BLaER1 treated with 17β-estradiol and CSF1 and Interleukin-3, amounts not matched to agents 10 nM and 100 nM (cell line): ENCODE data around the gene CRLF1.
"Not testable (repeated sequence)": the region's sequence is repeated elsewhere in the genome, so short reads cannot be mapped to it uniquely, and the experiment has no call there.

Experiments used
- H3K27ac ChIP-seq, 11 experiments: shearing (Covaris generic); formaldehyde crosslinking; 2 replicates each; pipeline ENCODE4 v1.8.1; 2022
- H3K27me3 ChIP-seq, 11 experiments: shearing (Covaris generic); formaldehyde crosslinking; 2 replicates each; pipeline ENCODE4 v1.8.1; 2022
- H3K36me3 ChIP-seq, 11 experiments: shearing (Covaris generic); formaldehyde crosslinking; 2 replicates each; pipeline ENCODE4 v1.8.1; 2022
- H3K4me1 ChIP-seq, 10 experiments: shearing (Covaris generic); formaldehyde crosslinking; 2 replicates each; pipeline ENCODE4 v1.8.1; 2022
- H3K4me2 ChIP-seq, 11 experiments: shearing (Covaris generic); formaldehyde crosslinking; 2 replicates each; pipeline ENCODE4 v1.8.1; 2022
- H3K4me3 ChIP-seq, 10 experiments: shearing (Covaris generic); formaldehyde crosslinking; 2 replicates each; pipeline ENCODE4 v1.8.1; 2022
- H3K9ac ChIP-seq, 11 experiments: shearing (Covaris generic); formaldehyde crosslinking; 2 replicates each; pipeline ENCODE4 v1.8.1; 2022
- H3K9me3 ChIP-seq, 11 experiments: shearing (Covaris generic); formaldehyde crosslinking; replicated peaks in 1 of 11; 2 replicates each; pipeline ENCODE4 v1.8.1; 2022
- H4K20me1 ChIP-seq, 11 experiments: shearing (Covaris generic); formaldehyde crosslinking; 2 replicates each; pipeline ENCODE4 v1.8.1; 2022
- Cebpa-rat ChIP-seq, 11 experiments: shearing (Covaris generic); IDR thresholded peaks; 2 replicates each; pipeline ENCODE4 v1.8.1; 2022

CRLF1 gene

GRCh38 chr19:18595475-18595874 lies 11.1 kb downstream of the CRLF1 start:
- H3K4me1 ChIP-seq = peaks cover 31 to 76% (median 66%) of the 10 kb centered on the region in 10 experiments
- 0 out of 22 replicates have a peak overlapping the region, but pooled peaks of 1 of the 11 experiments have one; percentile 7 for H3K9ac ChIP-seq
- H3K27me3 ChIP-seq = peaks cover 22 to 65% (median 42%) of the 10 kb centered on the region in 11 experiments; a peak in 21 of 22 replicates
- H3K9me3 ChIP-seq = no peaks in the 10 kb centered on the region
- H3K4me3 ChIP-seq = no peak overlapping the region; a peak in 1 of 20 replicates
- H3K4me2 ChIP-seq = peak overlapping the region in 10 of 11 experiments; percentile 88 to 100 (median 94); a peak in 17 of 22 replicates
- no peak overlapping the region for H3K27ac ChIP-seq
- peaks cover 7 to 19% (median 16%) of the 10 kb centered on the region in 11 experiments; a peak in 17 of 22 replicates for H3K36me3 ChIP-seq
- no peak for TF ChIP-seq Cebpa-rat (IDR thresholded peaks at IDR 0.05)
- peaks cover 7 to 57% (median 17%) of the 10 kb centered on the region in 11 experiments; a peak in 15 of 22 replicates for H4K20me1 ChIP-seq

GRCh38 chr19:18594824-18595373 lies 11.7 kb downstream of the CRLF1 start:
- Histone ChIP-seq H3K27ac (peak overlapping the region in 4 of 11 experiments; percentile 11 to 28 (median 14); a peak in 2 of 22 replicates), H3K4me3 (peak overlapping the region in 7 of 10 experiments; percentile 34 to 65 (median 47); a peak in 13 of 20 replicates), H3K27me3 (peaks cover 18 to 59% (median 36%) of the 10 kb centered on the region in 11 experiments; a peak in 19 of 22 replicates), H3K36me3 (peaks cover 8 to 22% (median 18%) of the 10 kb centered on the region in 11 experiments; a peak in 17 of 22 replicates), H3K4me1 (peaks cover 36 to 82% (median 71%) of the 10 kb centered on the region in 10 experiments), H4K20me1 (peaks cover 7 to 58% (median 17%) of the 10 kb centered on the region in 11 experiments; a peak in 15 of 22 replicates), H3K9me3 (no peaks in the 10 kb centered on the region), H3K4me2 (peak overlapping the region; percentile 88 to 100 (median 94)), H3K9ac (peak overlapping the region in 9 of 11 experiments; percentile 20 to 63 (median 53); a peak in 17 of 22 replicates)
- no peak for TF ChIP-seq Cebpa-rat (IDR thresholded peaks at IDR 0.05)

GRCh38 chr19:18594096-18594823 lies 12.3 kb downstream of the CRLF1 start:
- Histone ChIP-seq H3K27ac (peak overlapping the region in 4 of 11 experiments; percentile 11 to 28 (median 14); a peak in 2 of 22 replicates), H3K27me3 (peaks cover 17 to 52% (median 30%) of the 10 kb centered on the region in 11 experiments; a peak in 19 of 22 replicates), H3K4me3 (peak overlapping the region in 8 of 10 experiments; percentile 34 to 65 (median 46); a peak in 15 of 20 replicates), H3K36me3 (peaks cover 8 to 22% (median 18%) of the 10 kb centered on the region in 11 experiments; a peak in 17 of 22 replicates), H3K9ac (peak overlapping the region in 10 of 11 experiments; percentile 20 to 63 (median 54); a peak in 20 of 22 replicates), H3K9me3 (no peaks in the 10 kb centered on the region), H3K4me1 (peaks cover 43 to 88% (median 78%) of the 10 kb centered on the region in 10 experiments), H3K4me2 (peak overlapping the region; percentile 88 to 100 (median 94)), H4K20me1 (peaks cover 7 to 61% (median 22%) of the 10 kb centered on the region in 11 experiments; a peak in 15 of 22 replicates)
- no peak for TF ChIP-seq Cebpa-rat (IDR thresholded peaks at IDR 0.05)

- Histone ChIP-seq H3K27me3 (peaks cover 14 to 45% (median 24%) of the 10 kb centered on the region in 11 experiments; a peak in 19 of 22 replicates), H3K9me3 (no peaks in the 10 kb centered on the region), H3K4me3 (peak overlapping the region in 3 of 10 experiments; percentile 34 to 65 (median 51); a peak in 4 of 20 replicates), H3K27ac (no peak overlapping the region), H3K9ac (peak overlapping the region in 4 of 11 experiments; percentile 36 to 58 (median 56); a peak in 8 of 22 replicates), H4K20me1 (peaks cover 7 to 63% (median 22%) of the 10 kb centered on the region in 11 experiments; a peak in 15 of 22 replicates), H3K4me2 (peak overlapping the region in 10 of 11 experiments; percentile 88 to 99 (median 94); a peak in 21 of 22 replicates), H3K4me1 (peaks cover 43 to 91% (median 80%) of the 10 kb centered on the region in 10 experiments), H3K36me3 (peaks cover 8 to 22% (median 18%) of the 10 kb centered on the region in 11 experiments; a peak in 17 of 22 replicates)
- TF ChIP-seq Cebpa-rat (IDR thresholded peaks at IDR 0.05) = no peak
Observed at GRCh38 chr19:18593367-18594095, 13.1 kb downstream of the CRLF1 start.

- H3K9me3 ChIP-seq, H3K4me3 ChIP-seq, H3K27ac ChIP-seq: not testable (repeated sequence)
- peak overlapping the region in 3 of 11 experiments; percentile 52 to 58 (median 56); a peak in 5 of 22 replicates for H3K9ac ChIP-seq
- H3K27me3 ChIP-seq = peaks cover 14 to 37% (median 16%) of the 10 kb centered on the region in 11 experiments; a peak in 17 of 22 replicates
- peak overlapping the region in 8 of 11 experiments; percentile 40 to 96 (median 90); a peak in 15 of 22 replicates for H3K4me2 ChIP-seq
- H4K20me1 ChIP-seq = peaks cover 7 to 63% (median 22%) of the 10 kb centered on the region in 11 experiments; a peak in 15 of 22 replicates
- peaks cover 46 to 91% (median 81%) of the 10 kb centered on the region in 10 experiments for H3K4me1 ChIP-seq
- peaks cover 8 to 22% (median 18%) of the 10 kb centered on the region in 11 experiments; a peak in 17 of 22 replicates for H3K36me3 ChIP-seq
Observed at GRCh38 chr19:18592732-18593131, 13.9 kb downstream of the CRLF1 start.

- H3K9ac ChIP-seq = peak overlapping the region in 4 of 11 experiments; percentile 7 to 31 (median 17); a peak in 4 of 22 replicates
- H3K4me2 ChIP-seq = peak overlapping the region in 7 of 11 experiments; percentile 7 to 96 (median 40); a peak in 11 of 22 replicates
- TF ChIP-seq Cebpa-rat (IDR thresholded peaks at IDR 0.05) = no peak
- H4K20me1 ChIP-seq = peaks cover 7 to 63% (median 22%) of the 10 kb centered on the region in 11 experiments; a peak in 15 of 22 replicates
- peaks cover 8 to 22% (median 18%) of the 10 kb centered on the region in 11 experiments; a peak in 17 of 22 replicates for H3K36me3 ChIP-seq
- peaks cover 49 to 87% (median 78%) of the 10 kb centered on the region in 10 experiments for H3K4me1 ChIP-seq
- H3K27me3 ChIP-seq = peaks cover 12 to 29% (median 14%) of the 10 kb centered on the region in 11 experiments; a peak in 17 of 22 replicates
- H3K4me3 ChIP-seq = no peak overlapping the region
- peaks cover 0 to 5% (median 0%) of the 10 kb centered on the region in 11 experiments; a peak in 4 of 22 replicates for H3K9me3 ChIP-seq
- no peak overlapping the region for H3K27ac ChIP-seq
Observed at GRCh38 chr19:18591735-18592385, 14.7 kb downstream of the CRLF1 start.
